ENCODE measurements around the gene CORIN.

Gene CORIN

GRCh38 chr4:47674144-47674543 is 163.7 kb downstream of the CORIN start:
- no peak for DNase-seq

- no peak for DNase-seq
These were observed 165.2 kb downstream of the CORIN start for GRCh38 chr4:47672696-47673095.

GRCh38 chr4:47669946-47670345 is 167.9 kb downstream of the CORIN start:
- DNase-seq: no peak

DNA sequence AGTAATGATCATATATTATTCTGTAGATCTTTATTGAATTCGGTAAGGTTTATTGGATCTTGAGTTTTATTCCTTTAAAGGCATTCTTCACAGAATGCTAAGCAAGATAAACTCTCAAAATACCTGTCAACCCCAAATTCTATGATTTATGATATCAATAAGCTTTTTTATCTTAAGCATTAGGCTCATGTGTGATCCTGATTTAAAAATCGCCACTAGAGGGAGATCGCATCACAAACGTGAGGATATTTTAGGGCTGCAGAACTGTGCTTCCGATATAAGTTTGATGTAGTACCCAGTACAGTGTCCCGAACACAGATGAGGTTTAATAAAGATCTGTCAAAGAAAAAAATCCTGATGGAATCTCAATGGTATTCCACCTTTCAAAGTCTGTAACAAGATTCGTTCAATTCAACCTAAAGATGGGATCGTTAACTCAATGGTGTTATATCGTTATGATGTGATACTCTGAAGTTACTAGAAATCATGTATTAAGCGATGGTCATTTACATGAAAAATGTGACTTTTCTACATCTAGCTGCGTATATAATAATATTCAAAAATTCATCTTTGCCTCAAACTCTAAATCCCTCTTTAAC is 169.0 kb downstream of the CORIN start:
- DNase-seq: peak; percentile 48

- DNase-seq: no peak
These were observed 169.6 kb downstream of the CORIN start for GRCh38 chr4:47668256-47668655.

- DNase-seq: no peak
These were observed 170.3 kb downstream of the CORIN start for GRCh38 chr4:47667552-47667951.

DNA sequence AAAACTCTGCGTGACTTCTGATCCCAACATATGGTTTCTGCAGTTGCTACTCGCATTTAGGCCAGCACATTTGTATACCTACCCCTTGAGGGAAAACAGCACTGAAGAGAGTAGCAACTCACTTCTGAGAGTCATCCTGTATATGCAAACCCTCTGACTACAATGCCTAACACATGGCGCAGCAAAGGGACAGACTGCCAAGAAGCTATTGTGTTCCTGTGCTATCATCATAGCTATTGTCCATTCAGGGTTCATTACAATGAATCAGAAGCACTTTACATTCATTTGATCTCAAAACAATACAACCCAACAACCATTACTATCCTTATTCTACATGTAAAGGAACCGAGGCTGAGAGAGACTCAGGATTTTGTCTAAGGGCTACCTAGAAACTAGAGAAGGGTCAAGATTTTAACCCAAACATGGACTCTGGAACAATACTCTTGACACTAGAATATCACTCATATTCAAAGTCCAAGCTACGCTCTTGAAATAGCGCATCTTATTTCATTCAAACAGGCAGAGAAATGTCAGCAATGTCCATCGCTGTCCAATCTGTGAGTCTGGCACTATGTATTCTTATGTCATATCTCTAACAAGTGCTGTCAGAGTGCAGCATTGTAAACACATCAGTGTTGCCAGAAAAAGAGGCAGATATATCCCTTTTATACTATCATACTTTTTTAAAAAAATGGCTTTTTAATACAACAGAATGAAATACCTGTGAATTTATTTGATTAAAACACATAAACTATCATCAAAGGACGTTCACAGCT is 173.6 kb downstream of the CORIN start:
- DNase-seq: no peak

DNA sequence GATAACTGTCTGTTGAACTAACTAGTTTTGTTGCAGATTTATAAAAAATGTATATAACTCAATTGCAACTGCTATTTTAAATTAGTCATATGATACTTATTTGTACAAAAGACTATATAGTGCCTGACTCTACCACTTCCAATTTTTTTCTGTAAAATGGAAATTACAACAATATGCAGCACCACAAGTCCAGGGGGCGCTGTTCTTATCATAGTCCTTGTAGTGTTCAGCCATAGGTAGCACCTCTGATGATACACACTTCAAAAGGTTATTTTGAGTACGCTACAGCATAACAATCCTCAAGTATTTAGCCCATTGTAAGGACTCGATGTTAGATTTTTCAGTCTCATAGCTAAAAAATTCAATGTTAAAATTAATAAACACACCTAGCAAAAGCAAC is 174.9 kb downstream of the CORIN start:
- peak; percentile 4 for DNase-seq

GRCh38 chr4:47661741-47662140 is 176.1 kb downstream of the CORIN start:
- DNase-seq: no peak

GRCh38 chr4:47659342-47659741 is 178.5 kb downstream of the CORIN start:
- DNase-seq: no peak

GRCh38 chr4:47654972-47655693 is 182.7 kb downstream of the CORIN start:
- DNase-seq: no peak

GRCh38 chr4:47652092-47652491 is 185.8 kb downstream of the CORIN start:
- no peak for DNase-seq

DNA sequence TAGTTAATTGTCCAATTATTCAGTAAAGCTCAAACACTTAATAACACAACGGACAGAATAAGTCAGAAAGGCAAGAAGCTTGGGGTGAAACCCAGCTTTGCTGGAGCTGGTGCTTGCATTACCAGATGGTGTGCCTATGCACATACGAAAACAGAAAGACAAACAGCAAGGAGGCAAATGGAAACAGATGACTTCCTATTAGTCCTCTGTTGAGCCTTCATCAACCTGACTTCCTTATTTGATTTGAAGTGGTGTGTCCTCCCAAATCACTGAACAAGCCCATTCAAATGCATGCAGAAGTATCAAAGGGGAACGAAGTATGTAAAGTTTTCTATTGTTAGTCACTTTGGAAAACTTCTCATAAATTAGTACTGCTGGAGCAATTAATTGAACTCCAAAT is 186.6 kb downstream of the CORIN start:
- no peak for DNase-seq

GRCh38 chr4:47650584-47651130 is 187.2 kb downstream of the CORIN start:
- DNase-seq: no peak

DNA sequence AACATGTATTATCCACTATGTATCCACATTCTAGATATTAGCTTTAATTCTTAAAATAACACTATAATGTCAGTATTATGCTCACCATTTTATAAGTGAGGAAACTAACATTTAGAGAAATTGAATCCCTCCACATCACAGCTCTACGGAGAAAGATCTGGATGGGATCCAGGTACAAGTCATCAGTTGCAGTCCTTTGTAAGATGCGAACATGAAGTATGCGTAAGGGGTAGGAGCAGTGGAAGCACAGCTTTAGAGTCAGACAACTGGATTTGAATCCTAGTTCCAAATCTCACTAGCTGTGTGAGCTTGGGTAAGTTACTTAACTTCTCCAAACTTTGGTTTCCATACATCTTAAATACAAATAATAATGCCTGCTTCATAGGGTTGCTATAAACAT is 190.3 kb downstream of the CORIN start:
- no peak for DNase-seq

DNA sequence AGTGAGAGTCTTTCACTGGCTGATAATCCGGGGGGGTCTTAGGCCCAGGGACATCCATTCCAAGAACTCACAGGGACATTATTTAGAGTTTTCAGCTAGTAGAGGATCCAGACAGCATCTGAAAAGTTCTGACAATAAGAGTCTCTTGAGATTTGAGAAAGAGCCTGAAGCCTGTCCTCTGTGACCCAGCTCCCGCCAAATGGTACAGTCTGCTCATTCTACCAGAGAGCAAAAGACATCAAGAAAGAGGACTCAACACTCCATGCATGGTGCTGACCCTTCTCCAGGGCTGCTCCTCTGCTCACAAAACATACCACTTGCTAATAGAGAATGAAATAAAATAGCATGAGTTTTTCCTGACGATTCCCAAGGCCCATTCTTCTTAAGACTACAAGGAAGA is 190.8 kb downstream of the CORIN start:
- DNase-seq: no peak

- no peak for DNase-seq
These were observed 191.5 kb downstream of the CORIN start for GRCh38 chr4:47646372-47646771.

DNA sequence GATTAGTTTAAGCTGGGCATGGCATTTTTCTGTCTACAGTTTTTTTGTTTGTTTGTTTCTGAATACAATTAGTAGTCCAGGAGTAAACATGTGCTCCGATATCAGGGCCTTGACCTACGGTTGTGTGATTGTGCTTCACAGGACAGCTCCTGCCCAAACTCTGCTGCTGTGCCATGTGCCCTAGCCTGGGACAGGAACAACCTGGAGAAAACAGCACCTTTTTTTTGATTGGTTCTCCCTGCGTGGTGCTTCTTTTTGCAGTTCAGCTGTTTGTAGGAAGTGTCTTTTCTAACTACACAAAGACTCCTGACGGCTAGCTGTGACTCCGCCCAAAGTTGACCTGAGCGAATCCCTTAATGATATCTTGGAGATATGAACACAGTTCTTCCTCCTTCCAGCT is 194.0 kb downstream of the CORIN start:
- no peak for DNase-seq

DNA sequence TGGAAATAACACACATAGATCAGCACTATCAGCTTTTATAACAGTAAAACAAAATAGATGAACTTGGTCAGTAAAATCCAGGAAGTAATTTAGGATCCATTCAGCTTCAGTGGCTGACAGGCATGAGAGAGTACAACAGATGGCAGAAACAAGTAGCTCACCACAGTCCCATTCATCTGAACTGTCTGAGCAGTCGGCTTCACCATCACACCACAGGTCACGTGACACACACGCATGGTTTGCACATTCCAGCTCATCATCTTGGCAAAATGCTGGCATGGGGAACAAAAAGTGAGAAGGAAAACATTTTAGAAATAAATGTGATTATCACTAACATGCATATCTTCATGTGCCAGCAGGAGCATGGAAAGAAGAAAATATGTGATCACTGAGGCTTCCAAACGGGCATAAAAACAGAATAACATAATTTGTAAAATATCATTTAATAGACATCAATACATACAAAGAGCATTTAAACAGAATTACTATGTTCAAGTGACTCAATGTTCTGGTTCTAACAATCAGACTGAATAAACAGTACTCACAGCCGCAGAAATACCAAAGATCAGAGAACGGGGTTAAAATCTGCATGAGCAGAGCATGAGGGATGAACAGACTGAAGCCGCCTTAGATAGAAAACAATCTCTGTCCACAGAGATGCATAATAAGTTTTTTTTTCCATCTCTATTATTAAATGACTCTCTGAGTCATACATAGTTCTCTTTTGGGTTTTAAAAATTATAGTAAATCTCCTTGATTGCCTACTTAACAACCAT is 194.7 kb downstream of the CORIN start:
- DNase-seq: no peak

GRCh38 chr4:47642191-47642830 is 195.6 kb downstream of the CORIN start:
- no peak for DNase-seq

DNA sequence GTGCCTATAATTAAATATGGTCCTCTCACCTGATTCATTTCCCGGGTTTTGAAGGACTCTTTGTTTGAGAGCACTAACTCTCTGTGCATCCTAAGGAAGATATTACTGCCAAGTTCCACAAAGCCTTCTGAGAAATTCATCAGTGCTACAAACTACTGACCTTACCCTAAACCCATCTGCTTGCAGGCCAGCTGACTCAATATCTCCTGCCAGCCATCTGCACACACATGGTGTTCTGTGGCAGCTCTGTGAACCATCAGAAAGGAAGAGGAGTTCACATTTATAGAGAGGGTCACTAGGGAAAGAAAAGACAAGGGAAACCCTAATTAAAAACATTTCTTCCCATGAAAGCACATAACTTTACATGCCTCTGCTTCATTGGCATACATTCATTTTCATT is 196.1 kb downstream of the CORIN start:
- no peak for DNase-seq

DNA sequence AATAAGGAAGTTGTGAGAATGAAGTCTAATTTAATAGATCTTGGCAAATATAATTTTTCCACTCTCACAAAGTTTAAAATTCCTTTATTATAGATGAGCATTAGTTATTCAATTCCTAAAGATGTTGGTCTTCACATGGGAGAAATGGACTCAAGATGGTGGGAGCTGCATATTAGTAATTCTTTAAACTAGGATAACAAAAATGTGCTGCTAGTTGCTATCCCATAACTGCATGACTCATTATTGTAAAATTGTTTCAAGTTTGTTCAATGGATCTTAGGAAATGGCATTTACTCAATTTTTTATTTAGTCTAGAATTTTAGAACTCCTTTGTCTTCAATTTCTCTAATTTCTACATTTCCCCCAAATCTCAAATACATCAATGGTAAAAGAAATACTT is 197.0 kb downstream of the CORIN start:
- DNase-seq: no peak

GRCh38 chr4:47639531-47639930 is 198.3 kb downstream of the CORIN start:
- DNase-seq: no peak
